HCT116 (cell line): ENCODE data around the gene SLC8A2. TPM values are rescaled to one million over a fixed set of nuclear protein-coding genes. Genes with fewer than 3 reads are reported as not detected.

Source experiments
- ATAC-seq: fragments of 200-7000 bp; cut with Tn5 transposase; 2 replicates; pipeline ENCODE4 v1.9.1; 2020; ENCODE audit warnings: mild to moderate bottlenecking, moderate library complexity
- BruUV-seq: library from RNA; stranded (reverse); fragments of 400-500 nt; replicated peaks from 2 replicates; lab custom pipeline; 2021; lab: Mats Ljungman, UMichigan
- CTCF ChIA-PET: fragments of 300-600 bp; sonication (Branson Sonifier 250); formaldehyde crosslinking; loops from one replicate; lab custom pipeline; 2021; ENCODE audit warnings: antibody characterized with exemption; lab: Charles Lee
- POLR2A ChIA-PET: fragments of 300-600, 350-600 bp; sonication (Branson Sonifier 250); formaldehyde crosslinking; loops from one replicate; lab custom pipeline; 2021; ENCODE audit warnings: antibody characterized with exemption; lab: Charles Lee
- RAD21 ChIA-PET, 2 experiments: fragments of 300-600 bp; sonication (Branson Sonifier 250); formaldehyde crosslinking; loops; one replicate each; lab custom pipeline; 2023; ENCODE audit warnings: low total read pairs in 2 of 2; ENCODE audit not compliant: uncharacterized antibody in 2 of 2, unreplicated experiment in 2 of 2, low non-redundant PET in 1 of 2; lab: Charles Lee
- DNase-seq: peaks from one replicate; pipeline ENCODE4 v3.0.0-alpha.2; 2010; ENCODE audit warnings: low read depth, low spot score
- H2AFZ ChIP-seq: fragments of 200-600 bp; shearing (Covaris generic), sonication (generic); 2 replicates; pipeline ENCODE4 v1.6.1; 2017; ENCODE audit warnings: low read depth, mixed run types, mixed read lengths, antibody characterized with exemption, low read length; ENCODE audit not compliant: poor library complexity, severe bottlenecking
- H3K27ac ChIP-seq: 2 replicates; pipeline ENCODE4 v1.5.1; 2012; ENCODE audit warnings: low read depth, low read length
- H3K27me3 ChIP-seq: fragments of 200-600 bp; sonication (generic); 2 replicates; pipeline ENCODE4 v1.6.1; 2016; ENCODE audit warnings: mixed run types, low read length, mixed read lengths; ENCODE audit not compliant: insufficient read depth
- H3K36me3 ChIP-seq, 2 experiments: fragments of 200-500 bp in 1 of 2; fragments of 200-600 bp in 1 of 2; sonication (Bioruptor generic) in 1 of 2; sonication (generic) in 1 of 2; 2 replicates each; pipeline versions ENCODE4 v1.5.1 to v1.6.1; 2014 to 2016; ENCODE audit warnings: low read length in 2 of 2, inconsistent platforms in 1 of 2, mixed read lengths in 1 of 2, mixed run types in 1 of 2; ENCODE audit not compliant: insufficient read depth in 2 of 2, control insufficient read depth in 1 of 2
- H3K4me1 ChIP-seq, 2 experiments: fragments of 200-600 bp in 1 of 2; sonication (generic) in 1 of 2; 2 replicates each; pipeline versions ENCODE4 v1.5.1 to v1.6.1; 2012 to 2017; ENCODE audit warnings: low read length in 2 of 2, inconsistent platforms in 1 of 2, mild to moderate bottlenecking in 1 of 2, mixed read lengths in 1 of 2, mixed run types in 1 of 2, moderate library complexity in 1 of 2; ENCODE audit not compliant: insufficient read depth in 2 of 2, control insufficient read depth in 1 of 2
- H3K4me2 ChIP-seq: fragments of 200-600 bp; sonication (generic); 2 replicates; pipeline ENCODE4 v1.6.1; 2017; ENCODE audit warnings: mixed run types, low read length, mixed read lengths
- H3K4me3 ChIP-seq, 2 experiments: fragments of 200-600 bp in 1 of 2; sonication (generic) in 1 of 2; replicated peaks in 1 of 2; 2 replicates each; pipeline ENCODE4 v1.5.1; 2011 to 2016; ENCODE audit warnings: low read length in 2 of 2, control low read depth in 1 of 2, low read depth in 1 of 2, mild to moderate bottlenecking in 1 of 2, mixed read lengths in 1 of 2, mixed run types in 1 of 2
- H3K79me2 ChIP-seq: fragments of 200-600 bp; sonication (generic); 2 replicates; pipeline ENCODE4 v1.6.1; 2017; ENCODE audit warnings: mild to moderate bottlenecking, mixed run types, low read length, moderate library complexity, mixed read lengths; ENCODE audit not compliant: insufficient read depth
- H3K9ac ChIP-seq: fragments of 200-600 bp; sonication (generic); 2 replicates; pipeline ENCODE4 v1.6.1; 2016; ENCODE audit warnings: low read length, mixed read lengths
- H3K9me2 ChIP-seq: fragments of 200-600 bp; sonication (generic), shearing (Covaris generic); 2 replicates; pipeline ENCODE4 v1.6.1; 2017; ENCODE audit warnings: mixed run types, mild to moderate bottlenecking, moderate library complexity; ENCODE audit not compliant: insufficient read depth
- H3K9me3 ChIP-seq, 2 experiments: fragments of 200-500 bp in 1 of 2; fragments of 200-600 bp in 1 of 2; sonication (Bioruptor generic) in 1 of 2; sonication (generic) in 1 of 2; 2 replicates each; pipeline ENCODE4 v1.6.1; 2014 to 2017; ENCODE audit warnings: low read length in 2 of 2, mixed read lengths in 2 of 2, inconsistent platforms in 1 of 2, low read depth in 1 of 2, mild to moderate bottlenecking in 1 of 2, mixed run types in 1 of 2, moderate library complexity in 1 of 2; ENCODE audit not compliant: control insufficient read depth in 1 of 2, insufficient read depth in 1 of 2
- H4K20me1 ChIP-seq: fragments of 200-600 bp; sonication (generic), shearing (Covaris generic); 2 replicates; pipeline ENCODE4 v1.6.1; 2017; ENCODE audit warnings: mixed run types, mild to moderate bottlenecking, moderate library complexity; ENCODE audit not compliant: insufficient read depth
- EGR1 ChIP-seq: IDR thresholded peaks from 2 replicates; pipeline ENCODE4 v1.6.1; 2012; ENCODE audit warnings: low read depth
- ELF1 ChIP-seq: IDR thresholded peaks from 2 replicates; pipeline ENCODE4 v1.6.1; 2012; ENCODE audit warnings: low read depth, borderline replicate concordance
- EZH2 ChIP-seq: fragments of 200-600 bp; sonication (generic); IDR thresholded peaks from 2 replicates; pipeline ENCODE4 v1.6.1; 2017; ENCODE audit warnings: antibody characterized with exemption, mixed run types
- POLR2AphosphoS5 ChIP-seq: IDR thresholded peaks from 2 replicates; pipeline ENCODE4 v1.6.1; 2011; ENCODE audit warnings: mild to moderate bottlenecking, low read depth, low read length, moderate library complexity
- RAD21 ChIP-seq: IDR thresholded peaks from 2 replicates; pipeline ENCODE4 v1.6.1; 2012; ENCODE audit warnings: low read depth, mild to moderate bottlenecking
- SP1 ChIP-seq: IDR thresholded peaks from 2 replicates; pipeline ENCODE4 v1.6.1; 2012; ENCODE audit warnings: low read depth
- TCF7L2 ChIP-seq: IDR thresholded peaks from 2 replicates; pipeline ENCODE4 v1.7.0; 2011; ENCODE audit warnings: borderline replicate concordance, inconsistent platforms; ENCODE audit not compliant: insufficient read depth, insufficient read length; ENCODE audit errors: extremely low read depth
- ZNF274 ChIP-seq: fragments of 200-500 bp; sonication (Bioruptor generic); IDR thresholded peaks from 2 replicates; pipeline ENCODE4 v1.6.1; 2014; ENCODE audit warnings: mild to moderate bottlenecking, low read depth, low read length, inconsistent platforms
- intact Hi-C: fragments of 100-400 bp; cut with micrococcal nuclease; formaldehyde crosslinking; loops from 2 replicates; pipeline ENCODE4 v1.10.0; 2022
- total RNA-seq: library from RNA; stranded (reverse); gene quantifications from one replicate; pipeline ENCODE4 v1.2.1, GENCODE V29; 2021; ENCODE audit not compliant: unreplicated experiment
- TF ChIP-seq, protein P1 (sequence below): IDR thresholded peaks from 2 replicates; pipeline ENCODE4 v1.6.1; 2012
- TF ChIP-seq, protein P2 (sequence below): IDR thresholded peaks from 2 replicates; pipeline ENCODE4 v1.6.1; 2011; ENCODE audit warnings: mild to moderate bottlenecking, low read length, moderate library complexity; ENCODE audit not compliant: insufficient replicate concordance; ENCODE audit errors: extremely low read depth

Gene SLC8A2
- total RNA-seq, 1 experiment from 2014 or later, result 0.98 TPM

DNA sequence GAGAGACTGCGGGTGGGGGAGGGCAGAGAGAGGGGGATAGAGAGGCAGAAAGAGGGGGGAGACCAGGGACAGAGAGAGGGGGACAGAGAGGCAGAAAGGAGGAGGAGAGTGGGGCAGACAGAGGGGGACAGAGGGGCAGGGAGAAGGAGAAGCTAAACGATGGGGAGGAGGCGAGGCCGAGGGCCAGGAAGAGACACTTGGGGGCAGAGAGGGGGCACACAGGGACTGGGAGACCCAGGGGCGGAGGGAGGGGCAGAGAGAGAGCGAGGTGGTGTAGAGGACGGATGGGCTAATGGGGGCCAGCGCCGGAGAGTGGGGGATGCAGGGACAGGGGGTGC is 53.0 kb downstream of the SLC8A2 start:
- Histone ChIP-seq H3K27ac (peak overlapping the region; percentile 71; the same call in 1 of the 2 replicates), H2AFZ (no peak overlapping the region), H3K4me2 (peak overlapping the region; percentile 85), H3K9ac (peak overlapping the region; percentile 62), H3K4me1 (peaks cover 9 to 13% of the 10 kb centered on the region in 2 experiments; a peak in 3 of 4 replicates), H3K36me3 (no peaks in the 10 kb centered on the region)
- intact Hi-C loops, result no loop called here
- ATAC-seq, result no peak
- TF ChIP-seq, protein P1, sequence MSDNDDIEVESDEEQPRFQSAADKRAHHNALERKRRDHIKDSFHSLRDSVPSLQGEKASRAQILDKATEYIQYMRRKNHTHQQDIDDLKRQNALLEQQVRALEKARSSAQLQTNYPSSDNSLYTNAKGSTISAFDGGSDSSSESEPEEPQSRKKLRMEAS, result no peak
- TF ChIP-seq ZNF274, result no peak
- no peak for TF ChIP-seq ELF1
- TF ChIP-seq TCF7L2, result no peak
- no peak for TF ChIP-seq EGR1
- no peak for TF ChIP-seq RAD21
- TF ChIP-seq EZH2, result no peak
- TF ChIP-seq, protein P2, sequence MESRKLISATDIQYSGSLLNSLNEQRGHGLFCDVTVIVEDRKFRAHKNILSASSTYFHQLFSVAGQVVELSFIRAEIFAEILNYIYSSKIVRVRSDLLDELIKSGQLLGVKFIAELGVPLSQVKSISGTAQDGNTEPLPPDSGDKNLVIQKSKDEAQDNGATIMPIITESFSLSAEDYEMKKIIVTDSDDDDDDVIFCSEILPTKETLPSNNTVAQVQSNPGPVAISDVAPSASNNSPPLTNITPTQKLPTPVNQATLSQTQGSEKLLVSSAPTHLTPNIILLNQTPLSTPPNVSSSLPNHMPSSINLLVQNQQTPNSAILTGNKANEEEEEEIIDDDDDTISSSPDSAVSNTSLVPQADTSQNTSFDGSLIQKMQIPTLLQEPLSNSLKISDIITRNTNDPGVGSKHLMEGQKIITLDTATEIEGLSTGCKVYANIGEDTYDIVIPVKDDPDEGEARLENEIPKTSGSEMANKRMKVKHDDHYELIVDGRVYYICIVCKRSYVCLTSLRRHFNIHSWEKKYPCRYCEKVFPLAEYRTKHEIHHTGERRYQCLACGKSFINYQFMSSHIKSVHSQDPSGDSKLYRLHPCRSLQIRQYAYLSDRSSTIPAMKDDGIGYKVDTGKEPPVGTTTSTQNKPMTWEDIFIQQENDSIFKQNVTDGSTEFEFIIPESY, result no peak
- no peak for TF ChIP-seq SP1
- TF ChIP-seq POLR2AphosphoS5, result no peak
- TF ChIP-seq, all 23 proteins: peak for 0
- DNase-seq, result no peak
- Histone ChIP-seq H3K79me2 (no peaks in the 10 kb centered on the region), H4K20me1 (no peaks in the 10 kb centered on the region), H3K4me3 (peak overlapping the region; percentile 51 to 63), H3K9me3 (no peaks in the 10 kb centered on the region), H3K9me2 (no peaks in the 10 kb centered on the region), H3K27me3 (peaks cover 20% of the 10 kb centered on the region; the same call in 1 of the 2 replicates)
- no TSS peak for BruUV-seq
- ChIA-PET POLR2A (no interaction called here), CTCF (no interaction called here), RAD21 (no interaction called here)
